IPS-18c (cell line): ENCODE data around the gene TNXB.
"Not testable (repeated sequence)": the region's sequence is repeated elsewhere in the genome, so short reads cannot be mapped to it uniquely, and the experiment has no call there.

Experiments used
- H3K4me3 ChIP-seq: 2 replicates; pipeline ENCODE4 v1.7.0; 2013; ENCODE audit warnings: low read depth, mild to moderate bottlenecking, low read length, moderate library complexity; ENCODE audit not compliant: insufficient read depth
- H3K9me3 ChIP-seq: one replicate; pipeline ENCODE4 v1.6.1; 2013; ENCODE audit warnings: mild to moderate bottlenecking, low read length, moderate library complexity; ENCODE audit not compliant: control insufficient read depth, insufficient read depth

The TNXB gene

DNA sequence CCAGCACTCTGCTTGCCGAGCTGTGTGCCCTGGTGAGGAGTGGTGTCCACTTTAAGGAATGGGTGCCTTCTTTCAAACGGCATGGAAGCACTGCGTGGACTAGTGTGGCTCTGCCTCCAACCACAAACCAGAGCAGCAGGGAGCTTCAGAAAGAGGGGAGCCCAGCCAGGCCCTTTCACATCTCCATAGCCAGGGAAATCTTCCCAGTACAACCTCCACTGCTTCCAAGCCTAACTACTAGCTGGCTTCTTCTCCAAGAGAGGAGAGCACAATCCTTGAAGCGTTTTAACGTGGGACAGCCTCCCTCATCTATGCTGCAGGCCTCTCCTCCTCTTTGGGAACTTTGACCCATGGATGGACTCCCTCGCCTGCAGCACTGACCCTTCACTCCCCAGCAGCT is 26.7 kb downstream of the TNXB start:
- Histone ChIP-seq H3K4me3 (no peak overlapping the region), H3K9me3 (no peaks in the 10 kb centered on the region)

DNA sequence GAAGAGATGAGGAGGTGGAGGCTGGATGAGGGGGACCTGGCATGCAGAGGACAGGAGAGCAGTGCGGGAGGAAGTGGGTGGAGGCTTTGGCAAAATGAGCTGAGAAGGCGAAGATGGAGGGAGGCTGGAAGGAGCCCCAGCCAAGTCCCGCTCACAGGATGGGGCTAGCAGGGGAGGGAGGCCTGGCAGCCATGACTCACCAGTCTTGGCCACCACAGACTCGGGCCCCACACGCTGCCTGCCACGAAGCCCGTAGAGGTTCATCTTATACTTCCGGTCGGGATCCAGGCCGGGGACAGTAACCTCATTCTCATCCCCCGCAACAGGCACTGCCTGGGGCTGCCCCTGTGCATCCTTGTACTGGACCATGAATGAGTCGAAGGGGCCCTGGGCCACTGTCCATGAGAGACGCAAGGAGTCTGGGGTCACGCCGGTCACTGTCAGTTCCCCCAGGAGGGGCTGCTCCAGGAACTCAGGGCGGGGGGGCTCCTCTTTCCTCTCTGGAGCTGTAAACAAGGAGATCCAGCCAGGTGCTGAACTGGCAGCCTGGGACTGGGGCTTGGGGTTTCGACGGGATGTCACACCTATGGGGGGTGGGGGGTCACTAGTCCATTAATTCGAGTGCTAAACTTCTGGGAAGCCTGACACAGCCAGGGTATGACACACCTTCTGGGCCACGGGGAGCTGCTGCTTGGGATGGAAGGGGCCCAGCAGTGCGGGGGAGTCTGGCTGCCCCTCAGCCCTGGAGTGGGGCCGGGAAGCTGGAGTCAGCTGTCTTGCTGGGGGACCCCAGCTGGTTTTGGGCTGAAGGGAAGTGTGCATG is 27.8 kb downstream of the TNXB start:
- no peaks in the 10 kb centered on the region for H3K9me3 ChIP-seq
- H3K4me3 ChIP-seq: no peak overlapping the region

DNA sequence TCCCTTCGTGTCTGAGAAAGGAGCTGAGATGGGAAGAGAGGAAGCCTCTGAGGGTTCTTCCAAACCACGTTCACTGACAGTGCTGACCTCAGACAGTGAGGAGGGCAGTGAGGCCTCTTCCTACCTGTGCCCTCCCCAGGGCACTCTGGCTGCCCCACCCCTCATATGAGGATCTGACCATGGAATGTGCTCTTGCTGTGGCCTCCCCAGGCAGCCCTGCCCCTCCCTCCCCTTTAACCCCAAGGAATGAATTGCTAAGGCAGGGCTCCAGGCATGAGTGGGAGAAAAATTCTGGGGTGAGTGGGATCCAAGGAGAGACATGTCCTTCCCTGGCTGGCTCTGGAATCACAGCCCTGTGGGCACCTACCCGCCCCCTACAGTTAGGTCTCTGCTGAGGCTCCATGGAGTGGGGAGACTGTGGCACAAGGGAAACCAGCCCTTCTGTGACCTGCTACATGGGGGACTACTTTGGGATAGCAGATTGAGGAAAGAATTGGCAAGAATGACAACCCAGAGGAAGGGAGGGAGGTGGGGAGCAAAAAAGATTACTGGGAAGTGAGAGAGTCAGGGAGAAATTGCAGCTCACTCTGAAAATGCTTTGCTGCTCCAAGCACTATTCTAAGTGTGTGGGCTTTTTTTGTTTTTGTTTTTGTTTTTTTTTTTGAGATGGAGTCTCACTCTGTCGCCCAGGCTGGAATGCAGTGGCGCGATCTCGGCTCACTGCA is 29.4 kb downstream of the TNXB start:
- Histone ChIP-seq H3K4me3 (no peak overlapping the region), H3K9me3 (no peaks in the 10 kb centered on the region)

DNA sequence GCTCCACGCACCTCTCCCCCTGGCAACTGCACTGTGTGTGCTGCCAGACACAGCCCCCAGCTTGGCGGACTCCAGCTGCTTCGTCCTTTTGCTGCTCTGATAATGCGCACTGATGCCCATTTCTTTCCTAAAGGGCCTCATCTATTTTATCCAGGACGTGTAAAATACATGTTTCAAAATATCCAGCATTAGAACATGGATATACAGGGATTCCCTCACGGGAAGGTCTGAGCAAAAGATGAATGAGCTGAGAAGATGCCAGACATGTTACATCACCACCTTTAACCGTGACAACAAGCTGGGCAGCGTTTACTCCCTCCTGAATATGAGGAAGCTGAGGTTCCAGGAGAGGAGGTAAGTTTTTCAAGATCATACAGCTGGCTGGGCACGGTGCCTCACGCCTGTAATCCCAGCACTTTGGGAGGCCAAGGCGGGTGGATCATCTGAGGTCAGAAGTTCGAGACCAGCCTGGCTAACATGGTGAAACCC is 32.8 kb downstream of the TNXB start:
- Histone ChIP-seq H3K4me3 (no peak overlapping the region), H3K9me3 (no peaks in the 10 kb centered on the region)

DNA sequence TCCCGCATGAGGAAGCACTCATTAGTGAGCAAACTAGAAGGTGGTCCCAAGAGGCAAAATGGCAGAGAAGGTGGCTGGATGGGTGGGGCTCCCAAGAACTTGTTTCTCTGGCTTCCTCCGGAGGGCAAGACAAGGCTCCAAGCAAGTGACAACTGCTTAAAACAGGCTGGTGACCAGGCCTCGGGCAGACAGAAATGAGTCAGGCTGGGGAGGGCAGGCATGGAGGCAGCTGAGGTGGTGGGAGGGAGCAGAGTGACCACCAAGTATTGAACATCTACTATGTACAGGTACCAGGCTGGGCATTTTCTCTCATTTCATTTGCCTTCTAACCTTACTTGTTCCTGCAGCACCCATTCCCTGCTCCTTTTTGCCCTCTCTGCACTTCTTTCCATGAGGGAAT is 33.4 kb downstream of the TNXB start:
- H3K9me3 ChIP-seq: no peaks in the 10 kb centered on the region
- no peak overlapping the region for H3K4me3 ChIP-seq

DNA sequence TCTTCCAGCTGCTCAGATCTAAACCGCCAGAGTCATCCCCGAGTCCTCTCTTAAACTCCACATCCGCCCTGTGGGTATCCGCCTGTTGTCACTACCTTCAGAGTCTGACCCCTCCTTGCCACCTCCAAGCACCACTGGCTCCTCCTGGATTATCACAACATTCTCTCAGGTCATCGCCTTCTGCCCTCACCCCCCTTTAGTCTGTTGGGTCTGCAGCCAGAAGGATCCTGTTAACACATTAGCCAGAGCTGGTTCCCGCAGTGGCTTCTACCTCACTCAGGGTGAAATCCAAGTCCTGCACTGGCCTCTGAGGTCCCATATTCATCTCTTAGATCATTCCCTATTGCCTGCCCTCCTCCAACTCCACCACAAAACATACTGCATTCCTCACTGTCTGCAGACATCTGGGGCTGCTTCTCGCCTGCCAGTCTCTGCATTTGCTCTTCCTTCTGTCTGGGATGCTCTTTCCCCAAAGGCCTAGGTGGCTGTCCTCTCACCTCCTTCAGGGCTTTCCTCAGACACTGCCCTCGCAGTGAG is 34.1 kb downstream of the TNXB start:
- no peaks in the 10 kb centered on the region for H3K9me3 ChIP-seq
- H3K4me3 ChIP-seq: no peak overlapping the region

DNA sequence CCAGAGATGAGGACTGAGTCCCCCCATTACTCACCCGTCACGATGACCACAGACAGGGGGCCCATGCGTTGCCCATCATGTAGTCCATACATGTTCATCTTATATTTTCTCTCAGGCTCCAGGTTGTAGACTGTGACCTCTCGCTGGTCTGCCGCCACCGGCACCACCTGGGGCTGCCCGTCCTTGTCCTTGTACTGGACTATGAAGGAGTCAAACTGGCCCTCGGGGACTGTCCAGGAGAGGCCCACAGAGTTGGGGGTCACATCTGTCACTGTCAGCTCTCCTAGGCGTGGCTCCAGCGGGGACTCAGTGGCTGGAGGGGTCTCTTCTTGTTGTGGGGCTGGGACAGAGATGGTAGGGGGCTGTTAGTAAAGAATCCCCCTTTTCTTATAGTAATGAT is 35.5 kb downstream of the TNXB start:
- no peak overlapping the region for H3K4me3 ChIP-seq
- no peaks in the 10 kb centered on the region for H3K9me3 ChIP-seq

DNA sequence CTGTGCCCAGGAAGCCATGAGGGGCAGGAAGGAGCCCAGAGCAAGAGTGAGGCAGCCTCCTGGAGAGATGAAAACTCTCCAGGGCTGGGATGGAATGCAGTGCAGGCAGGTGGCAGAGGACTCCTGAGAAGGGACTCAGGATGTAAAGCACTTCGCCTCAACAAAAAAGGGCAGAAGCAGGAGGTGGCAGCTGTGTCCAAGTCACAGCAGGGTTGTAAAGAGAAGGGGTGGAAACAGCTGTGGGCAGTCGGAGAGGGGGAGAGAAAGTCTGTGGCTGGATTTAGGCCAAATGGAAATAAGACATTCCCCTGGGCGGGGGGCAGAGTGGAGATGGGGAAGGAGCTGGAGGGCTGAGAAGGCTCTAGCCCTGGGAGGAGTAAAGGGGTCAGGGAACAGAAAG is 36.0 kb downstream of the TNXB start:
- Histone ChIP-seq H3K9me3 (no peaks in the 10 kb centered on the region), H3K4me3 (no peak overlapping the region)

DNA sequence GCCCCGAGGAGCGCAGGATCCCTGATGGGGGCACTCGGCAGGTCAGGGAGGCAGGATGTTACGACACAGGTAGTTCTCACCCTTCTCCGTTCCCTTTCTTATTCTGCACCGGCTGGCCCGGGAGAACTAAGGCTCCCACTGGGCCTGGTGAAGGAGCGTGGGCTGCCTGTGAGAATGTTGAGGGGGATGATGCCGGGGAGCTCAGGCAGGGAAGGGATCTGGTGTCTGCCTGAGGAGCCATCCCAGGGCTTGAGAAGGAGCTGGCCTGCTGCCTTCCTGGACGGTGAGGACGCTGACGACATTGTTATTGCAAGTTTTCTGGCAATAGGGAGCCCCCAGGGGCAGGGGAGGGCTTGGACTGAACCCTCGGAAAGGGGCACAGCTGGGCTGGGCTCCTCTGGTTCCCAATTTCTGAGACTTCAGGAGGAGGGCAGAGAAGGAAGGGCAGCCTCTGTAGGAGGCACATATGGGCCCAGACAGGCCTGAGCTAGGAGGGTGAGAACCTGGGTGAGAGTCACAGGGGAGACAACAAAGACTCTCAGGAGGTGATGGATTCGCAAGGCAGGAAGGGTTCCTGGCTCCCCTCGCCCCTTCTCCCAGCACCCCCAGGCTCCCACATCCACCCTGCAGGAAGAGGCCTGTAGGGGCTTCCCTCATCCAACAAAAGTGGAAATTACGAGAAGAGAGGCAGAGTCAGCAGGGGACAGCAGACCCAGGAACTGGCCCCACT is 38.2 kb downstream of the TNXB start:
- H3K9me3 ChIP-seq: no peaks in the 10 kb centered on the region

DNA sequence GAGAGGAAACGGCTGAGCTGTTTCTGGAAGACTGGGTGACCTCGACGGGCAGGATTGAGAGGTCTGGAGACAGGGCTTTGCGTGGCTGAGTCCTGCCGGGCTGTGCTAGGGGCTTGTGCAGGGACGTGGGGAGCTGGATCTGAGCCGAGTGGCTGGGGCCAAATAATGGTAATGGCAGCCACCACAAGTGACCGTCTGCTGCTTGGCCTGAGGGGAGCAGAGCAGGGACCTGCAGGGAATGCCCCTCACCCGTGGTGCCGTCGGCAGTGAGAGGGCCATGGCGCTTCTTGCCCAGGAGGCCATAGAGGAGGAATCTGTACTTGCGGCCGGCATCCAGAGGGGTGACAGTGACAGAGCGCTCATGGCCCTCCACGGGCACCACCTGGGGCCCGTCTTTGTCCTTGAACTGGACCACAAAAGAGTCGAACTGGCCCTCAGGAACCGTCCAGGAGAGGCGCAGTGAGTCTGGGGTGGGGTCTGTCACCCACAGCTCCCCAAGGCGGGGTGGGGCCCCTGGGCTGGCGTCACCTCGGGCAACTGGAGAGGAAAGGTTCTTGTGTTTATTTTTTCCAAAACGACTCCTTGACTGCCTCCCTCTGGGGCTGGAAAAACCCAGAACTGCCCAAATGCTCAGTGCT is 39.1 kb downstream of the TNXB start:
- no peak overlapping the region for H3K4me3 ChIP-seq

More for the DNA sequence above, 38.2 kb downstream of the TNXB start:
- no peak overlapping the region for H3K4me3 ChIP-seq

DNA sequence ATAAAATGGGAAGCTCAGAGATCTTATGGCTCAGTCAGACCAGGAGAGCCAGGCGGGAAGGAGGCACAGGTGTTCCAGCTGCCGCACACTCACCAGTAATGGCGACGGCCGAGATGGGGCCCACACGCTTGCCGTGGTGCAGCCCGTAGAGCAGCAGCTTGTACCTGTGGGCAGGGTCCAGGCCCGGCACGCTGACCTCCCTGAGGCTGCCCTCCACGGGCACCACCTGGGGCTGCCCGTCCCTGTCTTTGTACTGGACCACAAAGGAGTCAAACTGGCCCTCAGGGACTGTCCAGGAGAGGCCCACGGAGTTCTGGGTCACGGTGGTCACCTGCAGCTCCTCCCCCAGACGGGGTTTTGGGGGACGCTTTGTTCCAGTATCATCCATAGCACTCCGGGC is 39.7 kb downstream of the TNXB start:
- H3K4me3 ChIP-seq: no peak overlapping the region
- no peaks in the 10 kb centered on the region for H3K9me3 ChIP-seq

More for the DNA sequence above, 39.1 kb downstream of the TNXB start:
- no peaks in the 10 kb centered on the region for H3K9me3 ChIP-seq

DNA sequence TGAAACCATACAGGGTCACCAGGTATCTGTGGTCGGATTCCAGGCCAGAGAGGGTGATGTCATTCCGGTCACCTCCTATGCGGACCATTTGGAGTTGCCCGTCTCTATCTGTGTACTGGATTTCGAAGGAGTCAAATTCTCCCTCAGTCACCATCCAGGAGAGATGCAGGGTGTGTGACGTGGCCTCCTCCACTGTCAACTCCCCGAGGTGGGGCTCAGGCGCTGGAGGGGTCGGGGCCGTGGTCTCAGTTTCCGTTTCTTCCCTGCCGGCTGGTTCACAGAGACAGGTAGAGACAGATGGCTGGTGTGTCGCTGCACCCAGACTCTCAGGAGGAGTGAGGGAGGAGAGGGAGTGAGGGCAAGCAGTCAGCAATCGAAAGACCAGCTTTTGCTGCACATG is 40.3 kb downstream of the TNXB start:
- H3K4me3 ChIP-seq: no peak overlapping the region
- no peaks in the 10 kb centered on the region for H3K9me3 ChIP-seq

DNA sequence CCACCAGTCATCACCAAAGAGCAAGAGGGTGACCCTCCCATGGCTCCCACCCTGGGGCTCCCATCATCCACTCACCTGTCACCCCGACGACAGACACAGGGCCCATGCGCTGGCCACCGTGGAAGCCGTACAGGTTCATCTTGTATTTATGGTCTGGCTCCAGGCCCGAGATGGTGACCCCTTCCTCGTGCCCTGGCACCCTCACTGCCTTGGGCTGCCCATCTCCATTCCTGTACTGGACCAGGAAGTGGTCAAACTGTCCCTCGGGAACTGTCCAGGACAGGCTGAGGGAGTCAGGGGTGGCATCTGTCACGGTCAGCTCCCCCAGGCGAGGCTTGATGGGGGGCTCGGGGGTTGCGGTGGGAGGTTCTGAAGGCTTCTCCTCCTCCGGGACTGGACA is 40.8 kb downstream of the TNXB start:
- H3K4me3 ChIP-seq: not testable (repeated sequence)

DNA sequence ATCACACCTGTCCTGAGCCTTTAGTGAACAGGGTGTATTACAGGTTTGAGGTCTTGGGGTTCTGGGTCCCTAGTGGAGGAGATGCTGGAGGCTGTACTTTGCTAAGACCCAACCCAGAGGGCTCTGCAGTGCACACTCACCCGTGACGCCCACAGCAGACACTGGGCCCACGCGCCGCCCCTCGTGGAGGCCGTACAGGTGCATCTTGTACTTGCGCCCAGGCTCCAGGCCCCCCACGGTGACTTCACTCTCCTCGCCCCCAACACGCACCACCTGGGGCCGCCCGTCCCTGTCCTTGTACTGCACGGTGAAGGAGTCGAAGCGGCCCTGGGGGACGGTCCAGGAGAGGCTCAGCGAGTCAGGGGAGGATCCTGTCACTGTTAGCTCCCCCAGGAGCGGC is 41.6 kb downstream of the TNXB start:
- not testable (repeated sequence) for H3K4me3 ChIP-seq, H3K9me3 ChIP-seq

More for the DNA sequence above, 40.8 kb downstream of the TNXB start:
- H3K9me3 ChIP-seq: not testable (repeated sequence)

DNA sequence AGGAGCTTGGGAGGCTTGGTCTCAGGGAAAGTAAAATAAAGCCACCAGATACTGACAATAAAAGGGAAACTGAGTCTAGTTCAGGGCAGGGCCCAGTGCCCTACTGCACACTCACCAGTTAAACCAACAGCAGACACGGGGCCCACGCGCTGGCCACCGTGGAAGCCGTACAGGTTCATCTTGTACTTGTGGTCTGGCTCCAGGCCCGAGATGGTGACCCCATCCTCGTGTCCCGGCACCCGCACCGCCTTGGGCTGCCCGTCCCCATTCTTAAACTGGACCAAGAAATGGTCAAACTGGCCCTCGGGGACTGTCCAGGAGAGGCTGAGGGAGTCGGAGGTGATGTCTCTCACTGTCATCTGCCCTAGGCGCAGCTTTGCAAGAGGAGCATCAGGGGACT is 44.4 kb downstream of the TNXB start:
- Histone ChIP-seq H3K9me3 (no peaks in the 10 kb centered on the region), H3K4me3 (no peak overlapping the region)

DNA sequence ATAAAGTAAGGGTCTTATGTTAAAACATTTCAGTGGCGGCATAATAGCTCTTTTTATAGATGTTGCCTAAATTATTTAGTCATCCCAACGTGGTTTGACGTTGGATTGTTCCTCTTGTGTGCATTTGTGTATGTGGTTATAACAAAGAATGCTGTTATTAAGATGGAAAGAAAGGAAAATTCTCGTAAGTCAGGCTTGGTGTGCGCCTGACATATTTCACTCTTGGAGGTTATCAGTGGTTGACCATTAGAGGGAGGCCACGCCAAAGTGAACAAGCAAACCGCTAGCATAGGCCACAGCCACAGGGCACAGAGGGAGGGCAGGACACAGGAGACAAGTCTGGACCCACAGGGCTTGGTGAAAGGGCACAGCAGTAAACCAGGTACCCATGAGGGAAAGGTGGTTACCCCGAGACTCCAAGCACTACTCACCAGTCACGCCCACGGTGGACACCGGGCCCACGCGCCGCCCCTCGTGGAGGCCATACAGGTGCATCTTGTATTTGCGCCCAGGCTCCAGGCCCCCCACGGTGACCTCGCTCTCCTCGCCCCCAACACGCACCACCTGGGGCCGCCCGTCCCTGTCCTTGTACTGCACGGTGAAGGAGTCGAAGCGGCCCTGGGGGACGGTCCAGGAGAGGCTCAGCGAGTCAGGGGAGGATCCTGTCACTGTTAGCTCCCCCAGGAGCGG is 48.0 kb downstream of the TNXB start:
- H3K4me3 ChIP-seq: no peak overlapping the region
- H3K9me3 ChIP-seq: no peaks in the 10 kb centered on the region
